Gastroesophageal sphincter (tissue), 4 donors: ENCODE results near the gene PDGFB. TPM values are rescaled to one million over a fixed set of nuclear protein-coding genes. Genes with fewer than 3 reads are reported as not detected.

Experiments
- ATAC-seq: fragments of 150-250 bp; one replicate; pipeline ENCODE4 v1.9.1; 2016; ENCODE audit warnings: mild to moderate bottlenecking, moderate library complexity
- H3K27ac ChIP-seq, 4 donors: fragments of 200-600 bp; sonication (generic) in 3 of 4; 1 replicate in 3 of 4; 2 replicates in 1 of 4; pipeline ENCODE4 v1.5.1; 2016 to 2019
- H3K27me3 ChIP-seq: fragments of 200-600 bp; sonication (generic); one replicate; pipeline ENCODE4 v1.5.1; 2019
- H3K36me3 ChIP-seq, 2 donors: fragments of 200-600 bp; sonication (generic); one replicate each; pipeline ENCODE4 v1.5.1; 2019; ENCODE audit warnings: control low read depth in 1 of 2
- H3K4me1 ChIP-seq, 3 donors: fragments of 200-600 bp; sonication (generic); 1 replicate in 2 of 3; 2 replicates in 1 of 3; pipeline ENCODE4 v1.5.1; 2016 to 2019; ENCODE audit warnings: control low read depth in 2 of 3
- H3K4me3 ChIP-seq, 2 donors: fragments of 200-600 bp; sonication (generic); one replicate each; pipeline ENCODE4 v1.5.1; 2019; ENCODE audit warnings: mild to moderate bottlenecking in 1 of 2, moderate library complexity in 1 of 2
- H3K9me3 ChIP-seq, 3 donors: fragments of 200-600 bp; sonication (generic); one replicate each; pipeline ENCODE4 v1.5.1; 2017 to 2019; ENCODE audit warnings: control low read depth in 2 of 3
- EP300 ChIP-seq: sonication (generic); formaldehyde crosslinking; IDR thresholded peaks from one replicate; pipeline ENCODE4 v1.6.1; 2017; ENCODE audit warnings: antibody characterized with exemption, mild to moderate bottlenecking
- POLR2A ChIP-seq, 2 donors: fragments of 450-650 bp; IDR thresholded peaks; one replicate each; pipeline ENCODE4 v1.6.1; 2017; ENCODE audit warnings: antibody characterized with exemption in 2 of 2, mild to moderate bottlenecking in 2 of 2, moderate library complexity in 1 of 2
- POLR2AphosphoS5 ChIP-seq: sonication (generic); formaldehyde crosslinking; IDR thresholded peaks from one replicate; pipeline ENCODE4 v1.6.1; 2017; ENCODE audit warnings: antibody characterized with exemption
- WGBS, 2 donors: methylation state at CpG; one replicate each; pipeline ENCODE4 v1.1.5; 2018; ENCODE audit warnings: low coverage in 1 of 2; 5-methylcytosine and 5-hydroxymethylcytosine counted together
- total RNA-seq, 4 donors: library from RNA; depleted of rRNA; stranded (reverse); fragments of >200 nt; gene quantifications; one replicate each; pipeline ENCODE4 v1.1.0, GENCODE V29; 2016
- TF ChIP-seq, protein P1 (sequence below), 4 experiments: fragments of 200-600 bp in 2 of 4; fragments of 450-650 bp in 2 of 4; sonication (generic) in 1 of 4; IDR thresholded peaks; one replicate each; pipeline ENCODE4 v1.5.1; 2017 to 2019; ENCODE audit warnings: antibody characterized with exemption in 4 of 4, mild to moderate bottlenecking in 2 of 4, moderate library complexity in 2 of 4

PDGFB gene
- total RNA-seq, 4 donors from 2014 or later: 7.1 to 27.9 (median 15.1) TPM

DNA sequence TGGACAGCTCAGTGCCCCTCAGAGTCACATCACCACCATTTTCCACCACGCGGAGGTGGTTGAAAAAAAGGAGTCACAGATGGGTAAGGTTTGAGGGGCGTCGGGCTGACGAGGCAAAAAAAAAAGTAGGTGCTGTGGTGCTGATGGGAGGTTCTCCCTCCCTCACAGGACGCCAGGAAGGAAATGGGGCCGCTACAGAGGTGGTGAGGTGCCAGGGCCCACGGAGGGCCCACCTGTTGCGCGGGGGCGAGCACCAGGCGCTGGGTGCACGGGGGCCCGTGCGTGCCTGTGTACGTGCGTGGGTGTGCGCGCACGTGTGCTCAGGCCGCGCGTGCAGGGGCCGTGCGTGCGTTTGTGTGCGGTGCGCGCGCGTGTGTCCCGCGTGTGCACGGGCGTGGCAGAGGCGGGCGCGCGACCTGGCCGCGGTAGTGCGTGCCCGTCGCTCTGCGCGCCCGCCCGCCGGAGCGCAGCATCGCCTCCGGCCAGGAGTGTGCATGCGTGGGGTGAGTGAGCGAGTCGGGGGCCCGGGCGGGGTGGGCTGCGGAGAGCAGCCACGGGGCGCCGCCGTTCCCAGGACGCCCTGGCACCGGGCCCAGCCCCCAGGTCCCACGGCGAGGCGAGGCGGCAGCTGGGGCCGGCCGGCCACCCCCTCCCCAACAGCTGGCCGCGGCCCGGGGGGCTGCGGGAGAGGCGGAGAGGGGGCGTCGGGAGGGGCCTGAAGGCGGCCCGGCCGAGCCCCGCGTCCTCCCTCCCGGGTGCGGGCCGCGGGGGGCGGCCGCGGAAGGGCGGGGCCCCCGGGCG is 2.8 kb downstream of the PDGFB start:
- no peak for TF ChIP-seq POLR2A (IDR thresholded peaks at IDR 0.05)
- TF ChIP-seq POLR2AphosphoS5: no peak
- TF ChIP-seq, protein P1, sequence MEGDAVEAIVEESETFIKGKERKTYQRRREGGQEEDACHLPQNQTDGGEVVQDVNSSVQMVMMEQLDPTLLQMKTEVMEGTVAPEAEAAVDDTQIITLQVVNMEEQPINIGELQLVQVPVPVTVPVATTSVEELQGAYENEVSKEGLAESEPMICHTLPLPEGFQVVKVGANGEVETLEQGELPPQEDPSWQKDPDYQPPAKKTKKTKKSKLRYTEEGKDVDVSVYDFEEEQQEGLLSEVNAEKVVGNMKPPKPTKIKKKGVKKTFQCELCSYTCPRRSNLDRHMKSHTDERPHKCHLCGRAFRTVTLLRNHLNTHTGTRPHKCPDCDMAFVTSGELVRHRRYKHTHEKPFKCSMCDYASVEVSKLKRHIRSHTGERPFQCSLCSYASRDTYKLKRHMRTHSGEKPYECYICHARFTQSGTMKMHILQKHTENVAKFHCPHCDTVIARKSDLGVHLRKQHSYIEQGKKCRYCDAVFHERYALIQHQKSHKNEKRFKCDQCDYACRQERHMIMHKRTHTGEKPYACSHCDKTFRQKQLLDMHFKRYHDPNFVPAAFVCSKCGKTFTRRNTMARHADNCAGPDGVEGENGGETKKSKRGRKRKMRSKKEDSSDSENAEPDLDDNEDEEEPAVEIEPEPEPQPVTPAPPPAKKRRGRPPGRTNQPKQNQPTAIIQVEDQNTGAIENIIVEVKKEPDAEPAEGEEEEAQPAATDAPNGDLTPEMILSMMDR (IDR thresholded peaks at IDR 0.05): no peak
- no peak for TF ChIP-seq EP300
- Histone ChIP-seq H3K27ac (peak overlapping the region in 3 of 4 donors; percentile 73 to 84 (median 74)), H3K4me1 (peaks cover 0 to 77% (median 18%) of the 10 kb centered on the region in 3 donors), H3K4me3 (peak overlapping the region; percentile 39 to 60), H3K36me3 (no peaks in the 10 kb centered on the region), H3K27me3 (peaks cover 56% of the 10 kb centered on the region), H3K9me3 (no peaks in the 10 kb centered on the region)
- no peak for ATAC-seq
- WGBS, 2 donors: 0% methylated on average over 1 to 4 of the region's 92 CpGs

DNA sequence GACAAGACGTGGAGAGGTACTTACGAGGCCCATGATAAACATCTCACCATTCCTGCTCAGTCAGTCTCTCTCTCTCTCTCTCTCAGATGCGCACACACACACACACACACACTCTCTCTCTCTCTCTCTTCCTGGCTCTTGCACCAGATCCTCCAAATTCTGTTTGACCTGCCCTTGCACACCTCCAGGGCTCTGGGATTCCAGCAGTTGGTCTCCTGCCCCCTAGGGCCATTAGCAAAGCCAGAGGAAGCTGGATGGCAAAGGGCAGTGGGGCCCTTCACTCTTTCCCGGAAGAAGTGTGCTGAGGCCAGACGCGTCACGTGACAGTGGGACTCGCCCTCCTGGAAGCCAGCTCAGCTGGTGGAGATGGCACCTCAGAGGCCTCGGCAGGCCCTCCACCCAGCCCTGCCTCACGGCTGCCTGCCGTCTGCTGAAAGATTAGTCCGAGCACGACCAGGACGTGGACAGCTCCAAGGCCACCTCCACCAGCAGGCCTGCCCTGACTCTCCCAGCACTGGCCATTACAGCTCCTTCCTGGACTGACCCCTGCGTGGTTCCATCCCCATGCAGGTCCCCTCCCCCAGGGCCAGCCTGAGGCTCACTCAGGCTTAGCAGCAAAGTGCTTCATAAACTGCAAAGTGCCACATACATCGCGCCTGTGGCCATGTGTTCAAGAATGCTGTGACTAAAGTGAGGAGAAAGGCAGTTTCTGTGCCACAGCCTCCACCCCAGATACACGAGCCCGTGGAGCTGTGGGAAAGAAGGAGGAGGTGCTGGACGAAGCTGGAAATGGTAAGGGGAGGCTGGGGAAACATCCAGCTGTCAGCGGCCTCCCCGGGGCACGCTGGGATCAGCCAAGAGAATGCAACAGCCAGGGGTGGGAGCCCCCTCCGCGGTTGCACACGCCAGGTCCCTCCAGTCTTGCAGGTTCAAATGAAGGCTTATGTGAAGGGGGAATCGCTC is 3.7 kb downstream of the PDGFB start:
- Histone ChIP-seq H3K36me3 (no peaks in the 10 kb centered on the region), H3K27ac (peak overlapping the region in 3 of 4 donors; percentile 73 to 84 (median 74)), H3K27me3 (peaks cover 52% of the 10 kb centered on the region), H3K4me3 (peak overlapping the region in 1 of 2 donors; percentile 60), H3K9me3 (no peaks in the 10 kb centered on the region), H3K4me1 (peaks cover 0 to 85% (median 18%) of the 10 kb centered on the region in 3 donors)
- TF ChIP-seq POLR2AphosphoS5 (peak; percentile 13), POLR2A (IDR thresholded peaks at IDR 0.05) (no peak), EP300 (no peak)
- TF ChIP-seq, protein P1 (IDR thresholded peaks at IDR 0.05): no peak
- 46 to 73% methylated on average over 2 to 3 of the region's 27 CpGs for WGBS, 2 donors
- ATAC-seq: peak; percentile 21

DNA sequence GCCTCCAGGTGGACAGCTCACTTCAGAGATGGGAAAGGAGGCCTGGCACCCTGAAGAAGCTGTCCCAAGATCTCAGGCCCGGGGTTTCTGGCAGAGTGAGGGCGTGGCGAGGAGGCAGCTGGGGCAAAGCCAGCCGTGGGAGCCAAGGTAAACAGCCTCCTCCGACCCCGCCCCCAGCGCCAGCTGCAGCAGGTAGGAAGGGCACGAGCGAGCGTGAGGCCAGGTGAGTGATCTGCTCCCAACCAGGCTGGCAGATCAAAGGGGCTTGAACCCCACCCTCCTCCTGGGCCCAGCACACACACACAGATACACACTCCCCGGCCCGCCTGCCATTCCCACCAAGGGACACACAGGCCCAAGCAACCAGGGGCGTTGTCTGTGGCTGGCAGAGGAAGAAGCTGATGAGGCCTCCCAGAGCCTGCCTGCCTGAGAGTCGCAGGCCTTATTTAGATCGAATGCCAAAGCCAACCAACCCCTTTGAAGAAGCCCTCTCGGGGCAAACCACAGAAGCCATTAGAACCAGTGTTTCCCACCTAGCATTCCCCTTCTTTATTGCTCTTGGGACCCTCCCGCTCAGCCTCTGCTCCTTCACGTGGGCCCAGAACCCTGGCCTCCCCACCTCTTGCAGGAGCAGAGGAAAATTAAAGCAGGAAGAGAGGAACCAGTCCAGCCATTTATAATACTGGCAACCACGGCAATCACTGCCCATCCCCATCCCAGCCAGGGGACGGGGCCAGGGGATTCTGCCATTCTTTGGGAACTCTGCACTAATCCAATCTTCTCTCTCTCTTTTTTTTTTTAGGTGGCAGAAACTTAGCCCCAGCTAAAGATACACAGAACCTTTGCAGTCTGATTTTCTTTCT is 5.0 kb downstream of the PDGFB start:
- H3K36me3 ChIP-seq: no peaks in the 10 kb centered on the region
- peaks cover 0 to 92% (median 24%) of the 10 kb centered on the region in 3 donors for H3K4me1 ChIP-seq
- WGBS, 2 donors: 64 to 75% methylated on average over 2 to 8 of the region's 20 CpGs
- no peak for TF ChIP-seq POLR2A (IDR thresholded peaks at IDR 0.05)
- H3K27ac ChIP-seq: peak overlapping the region in 3 of 4 donors; percentile 73 to 84 (median 74)
- peak overlapping the region in 1 of 2 donors; percentile 60 for H3K4me3 ChIP-seq
- H3K9me3 ChIP-seq: no peaks in the 10 kb centered on the region
- ATAC-seq: no peak
- H3K27me3 ChIP-seq: peaks cover 50% of the 10 kb centered on the region

DNA sequence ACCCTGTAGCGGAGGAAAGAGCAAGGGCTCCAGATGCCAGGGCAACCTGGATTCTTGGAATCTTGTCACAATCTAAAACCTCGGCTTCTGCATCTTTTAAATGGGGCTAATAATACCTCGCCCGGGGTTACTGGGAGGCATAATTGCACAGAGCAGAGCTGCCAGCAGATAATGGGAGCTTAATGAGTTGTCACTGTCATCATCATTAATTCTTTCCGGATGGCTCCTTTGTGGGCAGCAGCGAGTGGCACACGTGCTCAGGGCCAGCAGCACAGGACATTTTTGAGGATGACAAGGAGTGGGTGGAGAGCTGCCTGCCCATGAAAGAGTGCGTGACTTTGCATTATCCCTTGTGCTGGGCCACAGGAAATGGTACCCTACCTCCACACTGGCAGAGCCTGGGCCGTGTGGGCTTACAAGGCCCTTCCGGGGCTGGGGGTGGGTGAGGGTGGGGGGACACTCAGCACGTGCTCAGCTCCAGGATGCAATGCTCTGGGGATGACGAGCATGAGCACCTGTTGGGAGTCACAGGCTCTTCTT is 5.7 kb downstream of the PDGFB start:
- TF ChIP-seq POLR2A (IDR thresholded peaks at IDR 0.05) (no peak), POLR2AphosphoS5 (no peak), EP300 (no peak)
- TF ChIP-seq, protein P1 (IDR thresholded peaks at IDR 0.05): no peak
- Histone ChIP-seq H3K36me3 (no peaks in the 10 kb centered on the region), H3K27me3 (peaks cover 48% of the 10 kb centered on the region), H3K4me3 (no peak overlapping the region), H3K9me3 (no peaks in the 10 kb centered on the region), H3K4me1 (peaks cover 0 to 92% (median 20%) of the 10 kb centered on the region in 3 donors), H3K27ac (peak overlapping the region in 3 of 4 donors; percentile 73 to 84 (median 74))
- no peak for ATAC-seq
- 85 to 100% methylated on average over 2 to 5 of the region's 12 CpGs for WGBS, 2 donors
